Middle frontal gyrus (tissue), 1 donor: ENCODE data around the gene FAM180A.
"Not testable (repeated sequence)": the region's sequence is repeated elsewhere in the genome, so short reads cannot be mapped to it uniquely, and the experiment has no call there.

ENCODE experiments used
- DNase-seq: peaks from one replicate; pipeline ENCODE4 v3.0.0-alpha.2; 2015; ENCODE audit warnings: low spot score; ENCODE audit errors: extremely low spot score

FAM180A gene

DNA sequence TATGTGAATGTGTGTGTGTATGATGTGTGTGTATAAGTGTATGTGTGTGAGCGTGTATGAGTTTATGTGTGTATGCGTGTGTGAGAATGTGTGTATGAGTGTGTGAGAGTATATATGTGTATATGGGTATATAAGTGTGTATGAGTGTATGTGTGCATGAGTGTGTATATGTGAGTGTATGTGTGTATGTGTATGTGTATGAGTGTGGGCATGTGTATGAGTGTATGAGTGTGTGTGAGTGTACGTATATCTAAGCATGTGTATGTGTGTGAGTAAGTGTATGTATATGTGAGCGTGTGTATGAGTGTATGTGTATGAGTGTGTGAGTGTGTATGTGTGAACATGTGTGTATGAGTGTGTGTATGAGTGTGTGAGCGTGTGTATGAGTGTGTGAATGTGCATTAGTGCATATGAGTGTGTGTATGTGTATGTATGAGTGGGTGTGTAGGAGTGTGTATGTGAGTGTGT is 33.5 kb downstream of the FAM180A start:
- no peak for DNase-seq

DNA sequence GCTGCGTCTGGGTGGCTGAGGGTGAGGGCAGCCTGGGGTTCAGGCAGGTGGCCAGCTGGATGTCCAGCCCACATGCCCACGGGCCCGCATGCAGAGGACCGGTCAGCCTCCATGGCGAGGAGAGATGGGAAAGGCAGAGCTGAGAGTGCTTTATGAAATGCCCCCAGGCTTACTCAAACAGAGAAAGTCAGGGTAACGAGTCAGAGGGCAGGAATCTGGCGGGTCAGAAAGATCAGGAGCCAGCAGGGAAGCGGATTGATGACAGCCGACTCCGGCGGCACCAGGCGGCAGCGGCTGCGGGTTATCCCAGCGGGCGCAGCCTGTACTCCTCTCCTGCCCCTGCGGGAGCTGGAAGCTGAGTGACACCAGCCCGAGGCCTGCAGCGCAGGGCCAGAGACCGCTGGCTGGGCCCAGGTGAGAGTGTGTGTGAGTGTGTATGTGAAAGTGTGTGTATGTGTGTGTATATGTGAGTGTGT is 34.0 kb downstream of the FAM180A start:
- DNase-seq: no peak

DNA sequence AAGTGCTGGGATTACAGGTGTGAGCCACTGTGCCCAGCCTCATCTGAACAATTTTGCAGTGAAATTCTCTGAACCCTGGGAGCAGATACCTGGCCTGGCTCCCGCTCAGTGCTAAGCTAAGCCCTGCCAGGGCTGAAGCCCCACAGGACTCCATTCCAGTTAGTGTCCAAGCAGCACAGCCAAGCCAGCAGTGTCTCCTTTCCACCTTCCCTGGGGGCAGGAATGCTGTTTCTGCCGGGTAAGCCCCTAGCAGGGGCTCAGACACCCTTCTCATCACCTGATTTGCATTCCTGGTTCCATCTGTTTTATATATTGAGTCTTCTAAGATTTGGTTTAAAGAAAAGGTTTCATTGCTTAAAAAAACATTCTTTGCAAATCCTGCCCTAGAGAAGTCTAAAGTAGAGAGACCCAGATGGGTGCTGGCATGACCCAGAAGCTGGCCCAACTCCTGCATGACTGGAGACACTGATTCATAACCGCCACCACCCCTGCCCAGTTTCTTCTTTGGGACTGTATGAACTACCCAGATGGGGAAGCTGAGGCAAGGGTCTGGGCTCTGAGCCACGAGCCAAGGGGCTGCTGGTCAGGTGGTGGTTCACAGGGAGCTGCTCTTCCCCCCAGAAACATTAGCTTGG is 34.7 kb downstream of the FAM180A start:
- DNase-seq: no peak

DNA sequence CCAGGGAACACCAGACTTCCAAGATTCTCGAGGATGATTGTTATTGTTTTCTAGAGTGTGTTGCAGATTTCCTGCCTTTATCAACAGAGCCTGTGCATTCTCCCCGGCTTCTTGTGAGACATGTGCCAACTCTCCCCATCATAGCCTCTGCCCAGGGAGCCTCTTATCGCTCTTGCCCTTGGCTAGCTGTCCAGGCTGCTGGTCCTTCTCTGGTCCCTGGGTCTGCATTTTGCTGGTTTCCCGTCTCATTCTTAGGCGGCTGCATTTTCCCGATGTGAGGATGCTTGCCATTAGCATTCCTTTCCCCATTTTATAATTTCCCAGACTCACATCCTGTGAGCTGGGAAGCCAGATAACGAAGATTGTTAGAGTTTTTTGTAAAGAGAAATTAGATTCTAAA is 35.8 kb downstream of the FAM180A start:
- DNase-seq: no peak

DNA sequence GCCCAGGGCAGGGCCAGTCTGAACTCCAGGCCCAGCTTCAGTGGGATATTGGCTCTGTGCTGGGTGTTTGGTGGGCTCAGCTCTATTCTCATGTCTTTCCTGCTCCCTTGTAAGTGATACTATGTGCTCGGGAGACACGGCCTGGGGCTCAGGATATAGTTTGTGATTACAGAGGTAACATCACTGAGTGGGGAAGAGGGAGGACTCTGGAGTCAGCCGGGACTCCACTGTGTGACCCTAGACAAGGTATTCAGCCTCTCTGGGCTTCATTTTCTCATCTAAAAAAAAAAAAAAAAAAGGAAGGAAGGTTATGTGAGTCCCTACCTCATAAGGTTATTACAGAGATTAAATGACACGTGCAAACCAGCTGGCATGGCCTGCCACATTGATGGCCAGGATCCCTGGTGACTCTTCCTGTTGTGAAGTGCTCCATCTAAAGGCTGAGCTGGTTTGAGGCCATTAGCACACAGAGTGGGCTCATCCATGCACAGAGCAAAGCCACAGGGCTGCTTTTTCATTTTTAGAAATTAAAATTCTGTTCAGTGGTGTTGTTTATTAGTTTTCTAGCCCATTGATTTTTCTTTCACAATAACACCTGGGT is 36.3 kb downstream of the FAM180A start:
- DNase-seq: no peak

DNA sequence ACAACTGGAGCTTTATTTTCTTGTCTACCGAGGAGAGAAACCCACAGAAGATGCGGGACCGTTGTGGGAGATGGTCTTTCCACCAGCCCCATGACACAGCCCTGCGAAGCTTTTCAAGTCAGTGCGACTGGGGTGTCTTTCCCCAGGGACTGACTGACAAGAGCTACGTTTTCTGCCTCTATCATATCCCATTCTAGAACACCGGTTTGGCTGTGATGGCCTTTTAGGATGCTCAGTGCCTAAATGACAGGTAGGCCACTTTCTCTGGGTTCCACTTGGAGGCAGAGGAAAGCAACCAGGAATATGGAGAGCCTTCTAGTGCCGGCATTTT is 37.5 kb downstream of the FAM180A start:
- no peak for DNase-seq

DNA sequence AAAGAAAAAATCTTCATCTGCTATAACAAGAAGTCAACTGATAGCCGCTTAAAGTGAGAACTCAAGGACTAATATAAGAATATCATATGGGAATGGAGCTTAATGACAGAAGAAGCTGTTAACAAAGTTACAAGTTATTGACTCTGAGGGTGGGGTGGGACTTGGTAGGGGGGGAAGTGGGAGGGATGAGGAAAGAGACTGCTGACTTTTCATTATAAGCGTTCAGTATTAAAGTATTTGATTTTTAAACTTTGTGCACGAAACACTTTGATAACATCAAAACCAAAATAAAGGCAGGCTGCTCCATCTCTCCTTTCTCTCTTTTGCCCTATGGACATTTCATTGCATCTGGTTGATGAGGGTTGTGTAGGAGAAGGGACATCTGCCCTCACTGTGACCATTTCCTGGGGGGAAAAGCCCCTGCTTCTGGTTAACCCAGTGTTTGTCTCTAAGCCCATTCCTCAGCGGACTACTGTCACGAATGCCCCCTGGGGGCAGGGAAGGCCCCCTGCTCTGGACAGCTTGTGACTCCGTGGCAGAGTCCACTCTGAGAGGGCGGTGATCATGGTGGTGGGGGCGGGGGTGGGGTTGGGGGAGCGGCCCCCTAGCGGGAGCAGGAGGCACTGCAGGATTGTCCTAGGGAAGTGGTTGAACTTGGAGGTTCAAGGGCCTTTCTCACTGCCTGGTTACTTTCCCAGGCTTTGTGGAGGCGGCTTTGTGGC is 38.0 kb downstream of the FAM180A start:
- no peak for DNase-seq

DNA sequence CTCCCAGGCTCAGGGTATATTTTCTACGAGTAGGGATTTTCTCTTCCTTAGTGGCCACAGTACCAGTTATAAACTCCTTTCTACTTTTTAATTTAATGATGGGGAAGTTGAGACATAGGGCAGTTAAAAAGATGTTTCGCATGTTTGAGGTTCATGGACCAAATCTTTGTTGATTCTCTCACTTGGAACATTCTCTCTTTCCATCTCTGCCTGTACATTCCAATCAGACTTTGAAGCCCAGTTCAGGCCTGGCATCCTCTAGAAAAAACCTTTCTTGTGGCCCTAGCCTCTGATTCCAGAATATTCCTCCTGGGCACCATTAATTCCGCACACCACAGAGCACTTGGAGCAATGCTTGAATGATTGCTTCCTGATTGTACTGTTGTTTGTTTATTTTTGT is 39.1 kb downstream of the FAM180A start:
- no peak for DNase-seq

DNA sequence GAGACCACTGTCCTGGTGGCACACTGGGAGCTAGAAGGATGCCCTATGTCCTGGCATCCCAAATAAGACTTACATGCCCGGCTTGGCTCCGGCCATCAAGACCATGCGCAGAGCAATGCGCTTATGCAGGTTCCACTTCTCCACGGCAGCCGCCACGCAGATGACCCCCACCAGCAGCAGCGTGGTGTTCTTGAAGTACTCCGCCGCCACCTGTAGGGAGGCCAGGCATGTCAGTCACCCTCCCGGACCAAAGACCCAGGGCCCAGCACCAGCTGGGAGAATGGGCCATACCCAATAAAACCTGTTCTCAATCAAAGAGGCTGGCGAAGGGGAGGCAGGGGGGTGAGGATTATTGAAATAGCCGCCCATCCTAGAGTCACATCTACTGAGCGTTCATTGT is 40.6 kb downstream of the FAM180A start:
- DNase-seq: no peak

DNA sequence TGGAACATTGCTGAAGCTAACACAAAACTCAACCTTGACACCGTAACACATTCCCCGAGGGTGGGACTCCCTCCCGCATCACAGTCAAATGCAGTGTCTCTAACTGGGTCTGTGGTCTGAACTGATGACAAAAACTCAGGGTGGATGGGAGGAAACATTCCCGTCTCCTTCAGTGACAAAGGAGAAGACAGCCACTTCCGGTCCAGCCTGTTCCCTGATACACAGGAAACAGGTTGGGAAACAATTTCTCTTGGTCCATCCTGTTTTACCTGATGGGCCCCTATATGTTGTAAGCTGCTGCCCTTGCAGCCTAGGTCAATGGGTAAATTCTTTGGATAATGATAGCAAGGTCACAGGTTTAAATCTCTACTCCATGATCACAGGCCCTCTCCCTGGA is 41.0 kb downstream of the FAM180A start:
- no peak for DNase-seq

DNA sequence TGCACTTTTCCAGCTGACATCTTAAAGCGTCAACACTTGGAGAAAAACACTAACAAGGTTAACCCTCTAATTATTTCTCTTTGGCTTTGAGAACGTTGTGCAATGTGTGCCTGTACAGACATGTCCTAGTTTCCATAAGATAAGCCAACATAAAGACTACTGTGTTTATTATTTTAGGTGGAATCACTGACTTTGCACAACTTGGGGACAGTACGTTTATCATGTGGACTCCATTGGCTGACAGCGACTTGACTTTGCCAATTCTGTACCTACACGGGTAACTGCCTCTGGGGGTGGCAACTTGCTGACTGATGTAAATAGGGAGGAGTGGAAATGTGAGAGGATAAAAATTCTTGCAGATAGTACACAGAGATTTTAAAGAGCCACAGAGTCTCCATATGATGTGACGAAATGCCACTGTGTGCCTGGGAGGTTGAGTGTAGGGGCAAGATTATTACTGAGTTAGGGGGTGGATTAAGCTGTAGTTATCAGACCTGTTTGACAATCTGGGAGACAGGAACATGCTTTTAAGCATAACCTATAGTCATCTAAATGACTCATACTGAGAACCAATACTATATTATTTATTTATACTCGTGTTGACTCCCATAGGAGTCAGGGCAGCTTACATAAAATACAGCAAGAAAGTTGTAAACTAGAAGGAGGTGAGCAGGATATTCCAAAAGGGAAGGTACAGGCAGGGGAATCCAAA is 41.6 kb downstream of the FAM180A start:
- no peak for DNase-seq

DNA sequence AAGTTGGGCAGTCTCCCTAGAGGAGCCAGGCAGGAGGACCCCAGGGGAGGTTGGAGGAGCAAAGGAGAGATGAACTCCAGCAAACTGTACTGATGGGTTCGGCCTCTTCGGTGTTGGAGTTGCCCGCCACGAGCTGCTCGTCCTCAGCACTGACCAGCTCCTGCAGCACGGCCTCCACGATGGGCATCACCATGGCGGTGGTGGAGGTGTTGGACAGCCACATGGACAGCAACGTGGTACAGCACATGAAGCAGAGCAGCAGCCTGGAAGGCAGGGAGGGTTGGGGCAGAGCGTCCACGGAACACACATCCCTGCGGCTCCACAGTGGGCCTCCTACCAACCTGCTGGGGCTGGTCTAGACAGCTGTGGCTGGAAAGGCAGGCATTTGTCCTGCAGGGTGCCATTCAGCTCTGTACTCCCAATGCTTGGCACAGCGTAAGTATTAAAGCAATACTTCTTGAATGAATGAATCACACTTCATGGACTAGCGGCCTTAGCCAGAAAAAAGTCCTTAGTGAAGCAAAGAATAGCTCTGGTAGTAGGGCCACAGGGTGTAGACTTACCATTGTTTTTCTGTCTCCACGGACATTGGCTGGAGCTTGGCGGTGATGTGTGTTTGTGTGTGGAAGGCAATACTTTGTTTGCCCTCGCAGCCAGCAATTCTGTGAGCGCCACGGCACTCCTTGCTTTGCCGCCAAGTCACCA is 42.4 kb downstream of the FAM180A start:
- DNase-seq: no peak

DNA sequence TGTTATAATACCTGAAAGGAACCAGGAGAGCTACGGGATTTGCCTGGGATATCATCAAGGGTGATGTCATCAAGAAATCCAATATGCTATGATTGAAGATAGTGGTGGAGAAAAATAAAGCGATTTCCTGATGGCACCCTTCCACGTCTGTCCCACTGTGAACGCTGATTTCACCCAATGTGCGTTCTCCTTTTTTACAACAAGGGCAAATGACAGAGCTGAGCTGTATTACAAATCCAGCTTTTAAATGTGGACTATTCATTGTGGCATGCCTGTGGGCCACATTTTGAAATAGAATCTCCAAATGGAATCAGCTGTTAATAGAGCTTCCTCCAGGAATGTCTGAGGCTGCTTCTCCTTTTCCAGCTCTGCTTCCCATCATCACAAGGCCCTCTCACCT is 43.9 kb downstream of the FAM180A start:
- DNase-seq: no peak

DNA sequence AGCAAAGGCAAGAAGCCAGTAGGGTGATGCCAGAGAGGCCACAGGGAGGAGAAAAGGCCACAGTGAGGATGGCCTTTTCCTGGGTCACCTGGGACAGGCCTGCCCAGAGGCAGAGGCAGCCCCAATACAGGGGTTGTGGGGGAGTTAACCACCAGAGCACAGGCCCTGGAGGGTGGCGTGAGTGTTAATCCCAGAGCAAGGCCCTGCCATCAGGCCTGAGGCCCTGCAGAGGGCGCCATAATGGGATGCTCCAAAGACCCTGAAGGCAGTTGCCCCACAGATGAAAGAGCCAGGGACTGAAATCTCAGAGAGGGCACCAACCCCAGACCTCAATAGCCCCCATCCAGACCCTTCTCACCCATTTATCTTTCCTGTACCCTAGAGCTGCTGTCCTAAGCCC is 44.5 kb downstream of the FAM180A start:
- DNase-seq: no peak

DNA sequence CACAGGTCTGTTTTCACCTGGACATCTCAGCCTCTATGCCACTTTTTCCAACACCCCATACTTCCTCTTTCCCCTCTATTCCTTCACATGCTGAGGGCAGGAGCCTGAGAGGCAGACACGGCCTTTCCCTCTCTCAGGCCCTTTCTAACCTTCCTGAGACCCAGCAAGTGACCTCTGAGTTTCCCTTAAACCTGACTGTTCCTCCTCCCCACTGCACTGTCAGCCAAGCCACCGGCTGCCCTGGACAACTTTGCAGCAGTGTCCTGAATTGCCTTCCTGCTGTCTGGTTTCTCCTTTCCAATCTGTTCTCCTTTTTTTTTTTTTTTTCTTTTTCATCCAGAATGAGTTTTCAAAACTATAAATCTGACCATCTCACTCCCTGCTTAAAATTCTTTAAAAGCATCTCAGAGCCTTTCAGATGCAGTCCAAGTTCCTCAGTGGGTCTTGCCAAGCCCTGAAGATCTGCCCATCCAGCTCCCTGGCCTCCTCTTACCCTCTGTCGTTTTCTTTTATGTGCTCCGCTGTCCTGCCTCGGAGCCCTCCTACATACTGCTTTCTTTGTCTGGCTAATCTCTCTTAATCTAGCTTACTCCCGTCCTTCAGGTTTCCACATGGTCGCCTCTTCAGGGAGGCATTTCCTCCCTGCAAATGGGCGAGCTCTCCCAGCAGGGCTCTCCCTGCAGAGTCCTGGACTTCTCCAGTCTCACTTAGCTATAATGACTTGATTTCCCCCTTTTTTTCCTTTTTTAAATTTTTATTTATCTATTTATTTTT is 51.1 kb downstream of the FAM180A start:
- no peak for DNase-seq

DNA sequence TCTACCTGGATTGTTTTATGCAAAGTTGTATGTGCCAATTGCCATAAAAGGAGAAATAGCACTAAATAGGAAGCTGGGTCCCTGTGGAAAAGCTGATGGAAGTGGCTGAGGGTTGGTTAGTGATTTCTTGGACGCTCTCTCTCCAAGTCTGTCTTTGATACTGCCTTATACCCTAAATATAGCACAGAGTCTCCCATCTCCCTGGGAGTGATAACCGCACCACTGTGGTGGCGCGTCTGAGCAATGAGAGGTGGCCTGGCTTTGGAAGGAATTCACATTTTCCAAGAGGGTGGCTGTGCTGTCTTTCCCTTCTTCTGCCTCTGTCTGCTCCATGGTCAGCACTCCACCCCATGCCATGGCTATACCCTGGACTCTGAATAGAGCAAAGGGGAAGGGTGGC is 55.1 kb downstream of the FAM180A start:
- DNase-seq: no peak

DNA sequence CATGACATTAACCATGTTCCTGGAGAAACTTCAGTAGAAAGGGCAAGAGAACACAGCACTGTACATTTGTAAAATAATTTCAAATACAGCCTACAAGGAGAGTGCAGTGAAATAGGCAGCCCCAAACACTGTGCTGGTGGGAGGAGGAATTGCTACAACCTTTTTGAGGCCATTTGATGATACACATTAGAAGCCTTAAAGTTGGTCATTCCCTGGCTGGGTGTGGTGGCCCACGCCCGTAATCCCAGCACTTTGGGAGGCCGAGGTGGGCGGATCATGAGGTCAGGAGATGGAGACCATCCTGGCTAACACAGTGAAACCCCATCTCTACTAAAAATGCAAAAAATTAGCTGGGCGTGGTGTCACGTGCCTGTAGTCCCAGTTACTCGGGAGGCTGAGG is 56.0 kb downstream of the FAM180A start:
- DNase-seq: not testable (repeated sequence)

DNA sequence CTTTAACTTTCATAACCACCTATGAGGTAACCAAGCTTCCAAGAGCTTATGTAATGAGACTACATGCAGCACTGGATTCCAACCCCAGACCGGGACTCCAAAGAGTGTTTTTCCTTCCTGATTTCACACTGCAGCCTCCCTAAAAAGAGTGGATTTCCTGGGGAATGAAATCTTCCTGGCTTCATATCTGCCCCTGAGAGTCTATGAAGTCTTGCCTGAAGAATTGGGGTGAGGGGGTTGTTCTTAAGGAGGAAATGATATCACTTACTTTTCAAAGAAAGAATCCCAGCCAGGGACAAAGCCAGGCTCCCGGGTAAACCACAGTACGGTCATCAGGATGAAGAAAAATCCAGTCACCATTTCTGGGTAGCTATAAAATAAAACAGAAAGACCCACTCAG is 56.6 kb downstream of the FAM180A start:
- no peak for DNase-seq

DNA sequence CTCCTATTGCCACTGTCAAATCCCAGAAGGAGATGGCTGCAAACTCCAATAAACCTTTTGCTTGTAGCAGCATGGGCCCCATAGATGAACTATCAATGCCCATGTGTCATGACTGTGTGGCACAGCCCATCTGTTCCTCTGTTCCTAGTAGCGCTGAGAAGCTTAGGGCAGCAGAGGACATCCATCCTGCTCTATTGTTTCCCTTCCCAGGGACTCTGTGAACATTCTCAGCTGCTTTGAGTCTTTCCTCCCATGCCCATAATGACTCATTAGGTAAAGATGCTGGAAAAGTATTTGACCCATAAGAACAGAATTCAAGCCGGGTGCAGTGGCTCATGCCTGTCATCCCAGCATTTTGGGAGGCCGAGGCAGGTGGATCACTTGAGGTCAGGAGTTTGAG is 58.0 kb downstream of the FAM180A start:
- DNase-seq: no peak

DNA sequence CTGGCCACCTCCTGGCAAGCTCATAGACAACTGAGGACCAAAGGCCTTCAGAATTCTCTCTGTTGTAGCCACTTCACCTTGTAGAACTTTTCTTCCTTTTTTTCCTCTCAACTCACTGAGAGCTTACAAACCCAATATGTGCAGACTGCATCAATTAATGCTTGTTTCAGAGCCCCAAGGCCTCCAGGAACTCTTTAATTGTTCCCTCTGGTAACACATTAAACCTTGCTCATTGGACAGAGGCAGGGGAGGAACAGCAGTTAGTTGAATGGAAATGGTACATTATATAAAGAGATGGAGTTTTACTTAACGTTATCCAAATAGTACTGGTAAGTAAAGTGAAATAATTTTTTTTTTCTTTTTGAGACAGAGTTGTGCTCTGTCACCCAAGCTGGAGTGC is 61.1 kb downstream of the FAM180A start:
- DNase-seq: no peak
